Nephron progenitor cell (in vitro differentiated cells): Measurements from ENCODE around the gene ZNF280D.

ENCODE experiments used
- DNase-seq: peaks from one replicate; pipeline ENCODE4 v3.0.0; 2021
- H3K27ac Mint-ChIP-seq: 2 replicates; pipeline ENCODE4 v1.8.0; 2021; ENCODE audit warnings: mild to moderate bottlenecking, moderate library complexity, mixed read lengths
- H3K27me3 Mint-ChIP-seq: 2 replicates; pipeline ENCODE4 v1.8.0; 2021; ENCODE audit warnings: mild to moderate bottlenecking, low read depth, mixed read lengths; ENCODE audit not compliant: poor library complexity
- H3K36me3 Mint-ChIP-seq: 2 replicates; pipeline ENCODE4 v1.8.0; 2021; ENCODE audit warnings: low read depth, mixed read lengths
- H3K4me1 Mint-ChIP-seq: 2 replicates; pipeline ENCODE4 v1.8.0; 2021; ENCODE audit warnings: mixed read lengths
- H3K4me3 Mint-ChIP-seq: 2 replicates; pipeline ENCODE4 v1.8.0; 2021; ENCODE audit warnings: mild to moderate bottlenecking, moderate library complexity, mixed read lengths
- H3K9me3 Mint-ChIP-seq: 2 replicates; pipeline ENCODE4 v1.8.0; 2021; ENCODE audit warnings: mild to moderate bottlenecking, moderate library complexity, mixed read lengths
- TF ChIP-seq, protein P1 (sequence below): fragments of 200-600 bp; sonication (generic); IDR thresholded peaks from 2 replicates; pipeline ENCODE4 v1.5.0; 2021; ENCODE audit warnings: antibody characterized with exemption

ZNF280D gene

GRCh38 chr15:56776839-56777238 lies 43.5 kb upstream of the ZNF280D start:
- no peak for DNase-seq
- peaks cover 18% of the 10 kb centered on the region for H3K9me3 Mint-ChIP-seq
- TF ChIP-seq, protein P1, sequence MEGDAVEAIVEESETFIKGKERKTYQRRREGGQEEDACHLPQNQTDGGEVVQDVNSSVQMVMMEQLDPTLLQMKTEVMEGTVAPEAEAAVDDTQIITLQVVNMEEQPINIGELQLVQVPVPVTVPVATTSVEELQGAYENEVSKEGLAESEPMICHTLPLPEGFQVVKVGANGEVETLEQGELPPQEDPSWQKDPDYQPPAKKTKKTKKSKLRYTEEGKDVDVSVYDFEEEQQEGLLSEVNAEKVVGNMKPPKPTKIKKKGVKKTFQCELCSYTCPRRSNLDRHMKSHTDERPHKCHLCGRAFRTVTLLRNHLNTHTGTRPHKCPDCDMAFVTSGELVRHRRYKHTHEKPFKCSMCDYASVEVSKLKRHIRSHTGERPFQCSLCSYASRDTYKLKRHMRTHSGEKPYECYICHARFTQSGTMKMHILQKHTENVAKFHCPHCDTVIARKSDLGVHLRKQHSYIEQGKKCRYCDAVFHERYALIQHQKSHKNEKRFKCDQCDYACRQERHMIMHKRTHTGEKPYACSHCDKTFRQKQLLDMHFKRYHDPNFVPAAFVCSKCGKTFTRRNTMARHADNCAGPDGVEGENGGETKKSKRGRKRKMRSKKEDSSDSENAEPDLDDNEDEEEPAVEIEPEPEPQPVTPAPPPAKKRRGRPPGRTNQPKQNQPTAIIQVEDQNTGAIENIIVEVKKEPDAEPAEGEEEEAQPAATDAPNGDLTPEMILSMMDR = no peak
- no peak overlapping the region for H3K27ac Mint-ChIP-seq
- no peak overlapping the region for H3K4me3 Mint-ChIP-seq
- H3K36me3 Mint-ChIP-seq = peaks cover 15% of the 10 kb centered on the region
- peaks cover 10% of the 10 kb centered on the region for H3K27me3 Mint-ChIP-seq
- H3K4me1 Mint-ChIP-seq = peaks cover 9% of the 10 kb centered on the region

DNA sequence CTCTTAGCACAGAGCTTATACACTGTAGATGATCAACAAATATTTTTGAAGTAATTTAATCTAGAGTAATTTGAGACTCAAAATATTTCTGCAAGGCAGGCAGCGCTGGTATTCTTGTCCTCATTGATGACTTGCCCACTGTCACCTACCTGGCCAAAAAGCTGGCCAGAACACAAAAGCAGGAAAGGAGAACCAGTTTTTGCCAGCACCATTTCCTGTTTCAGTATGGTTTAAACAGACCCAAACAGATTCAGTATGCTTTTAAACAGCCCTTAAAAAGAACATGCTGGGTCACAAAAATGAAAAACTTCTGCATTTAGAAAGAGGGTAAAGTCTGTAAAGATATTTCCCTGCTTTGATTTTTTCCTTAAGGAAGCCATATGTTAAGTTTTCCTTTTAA lies 42.3 kb upstream of the ZNF280D start:
- H3K36me3 Mint-ChIP-seq = peaks cover 16% of the 10 kb centered on the region
- no peak overlapping the region for H3K4me3 Mint-ChIP-seq
- H3K9me3 Mint-ChIP-seq = peaks cover 18% of the 10 kb centered on the region
- TF ChIP-seq, protein P1 = no peak
- H3K27me3 Mint-ChIP-seq = peaks cover 6% of the 10 kb centered on the region
- no peak for DNase-seq
- peaks cover 9% of the 10 kb centered on the region for H3K4me1 Mint-ChIP-seq
- H3K27ac Mint-ChIP-seq = no peak overlapping the region

- no peak overlapping the region for H3K4me3 Mint-ChIP-seq
- H3K36me3 Mint-ChIP-seq = peaks cover 11% of the 10 kb centered on the region
- H3K27ac Mint-ChIP-seq = no peak overlapping the region
- peaks cover 9% of the 10 kb centered on the region for H3K4me1 Mint-ChIP-seq
- H3K27me3 Mint-ChIP-seq = peaks cover 6% of the 10 kb centered on the region
- DNase-seq = no peak
- peaks cover 10% of the 10 kb centered on the region for H3K9me3 Mint-ChIP-seq
- TF ChIP-seq, protein P1 = no peak
Measured at GRCh38 chr15:56774356-56774755, 41.0 kb upstream of the ZNF280D start.

DNA sequence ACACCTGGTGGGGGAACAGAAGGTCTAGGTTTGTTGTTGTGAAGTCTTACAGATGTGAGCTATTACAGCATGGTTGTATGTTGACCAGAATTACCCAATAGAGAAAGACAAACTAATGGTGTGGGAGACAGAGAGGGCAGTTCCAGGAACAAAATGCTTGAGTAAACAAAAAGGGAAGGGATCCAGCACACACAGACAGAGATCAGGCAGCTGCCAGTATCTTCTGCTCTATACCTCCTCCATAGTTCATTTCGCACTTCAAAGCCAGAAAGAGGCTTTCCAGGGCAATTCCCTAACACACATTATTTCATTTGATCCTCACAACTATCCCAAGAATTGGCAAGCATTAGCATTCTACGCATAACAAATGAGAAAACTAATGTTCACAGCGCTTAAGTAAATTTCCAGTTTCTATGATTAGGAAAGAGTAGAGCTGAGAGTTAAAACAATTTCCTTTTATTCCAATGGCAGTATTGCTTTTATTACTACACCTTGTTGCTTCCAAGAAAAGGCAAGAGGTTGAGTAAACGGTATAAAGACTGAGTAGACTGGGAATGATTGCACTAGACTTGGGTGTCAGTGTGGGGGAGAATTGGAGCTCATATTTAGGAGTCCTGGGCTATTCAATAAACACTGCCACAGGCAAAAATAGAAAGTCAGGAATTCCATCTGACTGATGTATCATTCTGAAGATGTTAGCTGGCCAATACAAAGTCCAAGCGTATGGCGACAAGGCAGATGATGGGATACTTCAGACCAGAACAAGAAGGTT lies 39.7 kb upstream of the ZNF280D start:
- peaks cover 6% of the 10 kb centered on the region for H3K27me3 Mint-ChIP-seq
- H3K4me3 Mint-ChIP-seq = no peak overlapping the region
- no peak for DNase-seq
- H3K9me3 Mint-ChIP-seq = peaks cover 5% of the 10 kb centered on the region
- H3K4me1 Mint-ChIP-seq = peaks cover 9% of the 10 kb centered on the region
- H3K36me3 Mint-ChIP-seq = peaks cover 7% of the 10 kb centered on the region
- peak overlapping the region; percentile 40 for H3K27ac Mint-ChIP-seq
- TF ChIP-seq, protein P1 = no peak

- H3K9me3 Mint-ChIP-seq = peaks cover 5% of the 10 kb centered on the region
- no peak overlapping the region for H3K4me3 Mint-ChIP-seq
- H3K27me3 Mint-ChIP-seq = peaks cover 3% of the 10 kb centered on the region
- TF ChIP-seq, protein P1 = no peak
- H3K36me3 Mint-ChIP-seq = peaks cover 7% of the 10 kb centered on the region
- H3K27ac Mint-ChIP-seq = no peak overlapping the region
- DNase-seq = no peak
- peaks cover 9% of the 10 kb centered on the region for H3K4me1 Mint-ChIP-seq
Measured at GRCh38 chr15:56770173-56770572, 36.9 kb upstream of the ZNF280D start.

- no peak overlapping the region for H3K27ac Mint-ChIP-seq
- peaks cover 7% of the 10 kb centered on the region for H3K36me3 Mint-ChIP-seq
- peaks cover 5% of the 10 kb centered on the region for H3K9me3 Mint-ChIP-seq
- peaks cover 6% of the 10 kb centered on the region for H3K27me3 Mint-ChIP-seq
- TF ChIP-seq, protein P1 = no peak
- no peak overlapping the region for H3K4me3 Mint-ChIP-seq
- DNase-seq = no peak
- no peaks in the 10 kb centered on the region for H3K4me1 Mint-ChIP-seq
Measured at GRCh38 chr15:56767315-56767714, 34.0 kb upstream of the ZNF280D start.
